Measurements from ENCODE around the gene MAP1LC3C. TPM values are rescaled to one million over a fixed set of nuclear protein-coding genes. Genes with fewer than 3 reads are reported as not detected.

Gene MAP1LC3C
- total RNA-seq, 4 donors from 2014 or later: 0.85 to 6.7 TPM; not detected in 2

- TF ChIP-seq POLR2A (IDR thresholded peaks at IDR 0.05) (no peak), CTCF (IDR thresholded peaks at IDR 0.05) (no peak)
- WGBS, 2 donors: 81 to 85% methylated on average over 11 to 13 of the region's 13 CpGs
- DNase-seq: no peak
- Histone ChIP-seq H3K4me1 (no peaks in the 10 kb centered on the region), H3K27ac (no peak overlapping the region), H3K9me3 (no peaks in the 10 kb centered on the region), H3K4me3 (no peak overlapping the region), H3K36me3 (no peaks in the 10 kb centered on the region), H3K27me3 (no peaks in the 10 kb centered on the region)
- intact Hi-C loops (cut with DNase I): no loop called here
Measured at GRCh38 chr1:242025681-242026080, 26.8 kb upstream of the MAP1LC3C start.

- WGBS, 2 donors: 74 to 78% methylated on average over 6 of the region's 6 CpGs
- Histone ChIP-seq H3K27ac (no peak overlapping the region), H3K4me3 (no peak overlapping the region), H3K27me3 (no peaks in the 10 kb centered on the region), H3K36me3 (no peaks in the 10 kb centered on the region), H3K4me1 (no peaks in the 10 kb centered on the region), H3K9me3 (no peaks in the 10 kb centered on the region)
- DNase-seq: no peak
- TF ChIP-seq CTCF (IDR thresholded peaks at IDR 0.05): no peak
- TF ChIP-seq POLR2A (IDR thresholded peaks at IDR 0.05): no peak
- intact Hi-C loops (cut with DNase I): no loop called here
Measured at GRCh38 chr1:242023805-242024204, 24.9 kb upstream of the MAP1LC3C start.

- no peak for DNase-seq
- no peaks in the 10 kb centered on the region for H3K9me3 ChIP-seq
- H3K27ac ChIP-seq: no peak overlapping the region
- WGBS, 2 donors: 24 to 51% methylated on average over 6 of the region's 6 CpGs
- no peaks in the 10 kb centered on the region for H3K36me3 ChIP-seq
- no peaks in the 10 kb centered on the region for H3K4me1 ChIP-seq
- no peaks in the 10 kb centered on the region for H3K27me3 ChIP-seq
- TF ChIP-seq POLR2A (IDR thresholded peaks at IDR 0.05) (no peak), CTCF (IDR thresholded peaks at IDR 0.05) (no peak)
- no peak overlapping the region for H3K4me3 ChIP-seq
- intact Hi-C loops (cut with DNase I): no loop called here
Measured at GRCh38 chr1:242019018-242019417, 20.1 kb upstream of the MAP1LC3C start.

GRCh38 chr1:242017580-242018233 lies 18.8 kb upstream of the MAP1LC3C start:
- Histone ChIP-seq H3K9me3 (no peaks in the 10 kb centered on the region), H3K27me3 (no peaks in the 10 kb centered on the region), H3K4me3 (no peak overlapping the region), H3K4me1 (no peaks in the 10 kb centered on the region), H3K36me3 (no peaks in the 10 kb centered on the region), H3K27ac (no peak overlapping the region)
- TF ChIP-seq POLR2A (IDR thresholded peaks at IDR 0.05): no peak
- TF ChIP-seq CTCF (IDR thresholded peaks at IDR 0.05): peak; percentile 8 to 57 (median 40)
- WGBS, 2 donors: 37 to 43% methylated on average over 10 of the region's 10 CpGs
- intact Hi-C loops (cut with DNase I): no loop called here
- no peak for DNase-seq

- no peak overlapping the region for H3K4me3 ChIP-seq
- H3K27me3 ChIP-seq: no peaks in the 10 kb centered on the region
- no peak for TF ChIP-seq POLR2A (IDR thresholded peaks at IDR 0.05)
- TF ChIP-seq CTCF (IDR thresholded peaks at IDR 0.05): no peak
- no peaks in the 10 kb centered on the region for H3K4me1 ChIP-seq
- H3K9me3 ChIP-seq: no peaks in the 10 kb centered on the region
- H3K36me3 ChIP-seq: no peaks in the 10 kb centered on the region
- no peak for DNase-seq
- intact Hi-C loops (cut with DNase I): no loop called here
- H3K27ac ChIP-seq: peak overlapping the region in 1 of 4 donors; percentile 14
Measured at GRCh38 chr1:242016479-242016878, 17.6 kb upstream of the MAP1LC3C start.

All from esophagus squamous epithelium (tissue), 5 donors.